A673 (cell line): ENCODE results near the gene TMEM44.

Experiments used
- EZH2 ChIP-seq: fragments of 200-600 bp; sonication (generic); IDR thresholded peaks from 2 replicates; pipeline ENCODE4 v1.6.1; 2017; ENCODE audit warnings: borderline replicate concordance, low read depth, mild to moderate bottlenecking, mixed read lengths, antibody characterized with exemption, low read length; ENCODE audit not compliant: poor library complexity, severe bottlenecking
- TF ChIP-seq, protein P1 (sequence below): fragments of 300-800, 200-600 bp; sonication (generic); conservative IDR thresholded peaks from 2 replicates; pipeline ENCODE4 v1.5.1; 2017; ENCODE audit warnings: low read depth, mild to moderate bottlenecking, antibody characterized with exemption, low read length, moderate library complexity, mixed read lengths

- TF ChIP-seq, protein P1, sequence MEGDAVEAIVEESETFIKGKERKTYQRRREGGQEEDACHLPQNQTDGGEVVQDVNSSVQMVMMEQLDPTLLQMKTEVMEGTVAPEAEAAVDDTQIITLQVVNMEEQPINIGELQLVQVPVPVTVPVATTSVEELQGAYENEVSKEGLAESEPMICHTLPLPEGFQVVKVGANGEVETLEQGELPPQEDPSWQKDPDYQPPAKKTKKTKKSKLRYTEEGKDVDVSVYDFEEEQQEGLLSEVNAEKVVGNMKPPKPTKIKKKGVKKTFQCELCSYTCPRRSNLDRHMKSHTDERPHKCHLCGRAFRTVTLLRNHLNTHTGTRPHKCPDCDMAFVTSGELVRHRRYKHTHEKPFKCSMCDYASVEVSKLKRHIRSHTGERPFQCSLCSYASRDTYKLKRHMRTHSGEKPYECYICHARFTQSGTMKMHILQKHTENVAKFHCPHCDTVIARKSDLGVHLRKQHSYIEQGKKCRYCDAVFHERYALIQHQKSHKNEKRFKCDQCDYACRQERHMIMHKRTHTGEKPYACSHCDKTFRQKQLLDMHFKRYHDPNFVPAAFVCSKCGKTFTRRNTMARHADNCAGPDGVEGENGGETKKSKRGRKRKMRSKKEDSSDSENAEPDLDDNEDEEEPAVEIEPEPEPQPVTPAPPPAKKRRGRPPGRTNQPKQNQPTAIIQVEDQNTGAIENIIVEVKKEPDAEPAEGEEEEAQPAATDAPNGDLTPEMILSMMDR = no peak
- no peak for TF ChIP-seq EZH2
Observed at GRCh38 chr3:194624956-194625355, 8.3 kb downstream of the TMEM44 start.
